Measurements from ENCODE around the gene TMEM81. TPM values are rescaled to one million over a fixed set of nuclear protein-coding genes. Genes with fewer than 3 reads are reported as not detected.

The TMEM81 gene
- polyA plus RNA-seq, 3 donors = 0.17 to 1.5 (median 0.36) TPM

DNA sequence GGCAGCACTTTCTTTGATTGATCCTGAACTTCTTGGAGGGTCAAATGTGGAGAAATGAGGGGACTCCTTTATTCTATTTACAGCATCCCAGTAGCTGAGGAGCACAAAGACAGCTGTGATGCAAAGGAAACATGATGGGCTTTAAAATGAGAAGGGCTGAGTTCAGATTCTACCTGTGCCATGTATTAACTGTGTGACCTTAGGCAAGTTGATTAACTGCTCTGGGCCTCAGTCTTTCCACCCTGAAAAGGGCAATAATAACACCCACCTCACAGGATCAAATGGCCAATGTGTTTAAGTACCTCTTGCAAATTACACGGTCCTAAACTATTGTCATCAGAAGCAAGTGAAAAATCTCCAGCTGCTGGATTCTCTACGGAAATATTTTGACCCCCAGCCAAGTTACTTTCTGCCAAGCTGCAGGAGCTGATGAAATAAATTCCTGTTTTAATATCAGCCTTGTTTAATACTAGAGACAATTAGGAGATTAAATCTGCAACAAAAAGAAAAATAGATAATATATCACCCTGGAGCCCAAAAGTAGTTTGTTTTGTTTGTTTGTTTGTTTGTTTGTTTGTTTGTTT is 15.7 kb downstream of the TMEM81 start:
- Mint-ChIP-seq H3K36me3 (no peaks in the 10 kb centered on the region), H3K27ac (no peak overlapping the region), H3K4me1 (no peaks in the 10 kb centered on the region), H3K4me3 (no peak overlapping the region), H3K27me3 (ENCODE audit: low read depth in 3 of 3) (peaks cover 0 to 3% (median 0%) of the 10 kb centered on the region in 3 donors), H3K9me3 (no peaks in the 10 kb centered on the region)
- Histone ChIP-seq H3K79me2 (ENCODE audit: insufficient read depth, low read length) (no peaks in the 10 kb centered on the region), H3K4me1 (ENCODE audit: control insufficient read depth in 1 of 2, insufficient read depth in 2 of 2, low read length in 2 of 2) (no peaks in the 10 kb centered on the region), H3K9ac (ENCODE audit: insufficient read depth, low read length, poor library complexity, severe bottlenecking) (no peak overlapping the region), H3K36me3 (replicated peaks in 1 of 2; ENCODE audit: control insufficient read depth in 1 of 2, insufficient read depth in 2 of 2, low read length in 2 of 2) (no peaks in the 10 kb centered on the region), H3K9me3 (replicated peaks in 1 of 2; ENCODE audit: control insufficient read depth in 1 of 2, insufficient read depth in 1 of 2, low read length in 2 of 2) (no peaks in the 10 kb centered on the region), H4K20me1 (ENCODE audit: insufficient read depth, low read length) (no peaks in the 10 kb centered on the region), H3K27me3 (ENCODE audit: control insufficient read depth in 2 of 2, insufficient read depth in 2 of 2, low read length in 2 of 2) (no peaks in the 10 kb centered on the region), H3K4me2 (replicated peaks; ENCODE audit: extremely low read depth, low read length, poor library complexity, severe bottlenecking) (no peak overlapping the region), H3K27ac (ENCODE audit: low read depth in 1 of 2, low read length in 2 of 2) (no peak overlapping the region), H2AFZ (ENCODE audit: insufficient read depth, low read depth, low read length, poor library complexity, severe bottlenecking) (no peak overlapping the region), H3K4me3 (replicated peaks in 1 of 3; ENCODE audit: low read depth in 2 of 3, low read length in 3 of 3) (no peak overlapping the region)
- DNase-seq = no peak
- TF ChIP-seq, protein P1, sequence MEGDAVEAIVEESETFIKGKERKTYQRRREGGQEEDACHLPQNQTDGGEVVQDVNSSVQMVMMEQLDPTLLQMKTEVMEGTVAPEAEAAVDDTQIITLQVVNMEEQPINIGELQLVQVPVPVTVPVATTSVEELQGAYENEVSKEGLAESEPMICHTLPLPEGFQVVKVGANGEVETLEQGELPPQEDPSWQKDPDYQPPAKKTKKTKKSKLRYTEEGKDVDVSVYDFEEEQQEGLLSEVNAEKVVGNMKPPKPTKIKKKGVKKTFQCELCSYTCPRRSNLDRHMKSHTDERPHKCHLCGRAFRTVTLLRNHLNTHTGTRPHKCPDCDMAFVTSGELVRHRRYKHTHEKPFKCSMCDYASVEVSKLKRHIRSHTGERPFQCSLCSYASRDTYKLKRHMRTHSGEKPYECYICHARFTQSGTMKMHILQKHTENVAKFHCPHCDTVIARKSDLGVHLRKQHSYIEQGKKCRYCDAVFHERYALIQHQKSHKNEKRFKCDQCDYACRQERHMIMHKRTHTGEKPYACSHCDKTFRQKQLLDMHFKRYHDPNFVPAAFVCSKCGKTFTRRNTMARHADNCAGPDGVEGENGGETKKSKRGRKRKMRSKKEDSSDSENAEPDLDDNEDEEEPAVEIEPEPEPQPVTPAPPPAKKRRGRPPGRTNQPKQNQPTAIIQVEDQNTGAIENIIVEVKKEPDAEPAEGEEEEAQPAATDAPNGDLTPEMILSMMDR (IDR thresholded peaks at IDR 0.05) = no peak
- intact Hi-C loops (cut with micrococcal nuclease) = no loop called here
- 100% methylated on average over 1 of the region's 2 CpGs for WGBS (ENCODE audit: insufficient coverage)

DNA sequence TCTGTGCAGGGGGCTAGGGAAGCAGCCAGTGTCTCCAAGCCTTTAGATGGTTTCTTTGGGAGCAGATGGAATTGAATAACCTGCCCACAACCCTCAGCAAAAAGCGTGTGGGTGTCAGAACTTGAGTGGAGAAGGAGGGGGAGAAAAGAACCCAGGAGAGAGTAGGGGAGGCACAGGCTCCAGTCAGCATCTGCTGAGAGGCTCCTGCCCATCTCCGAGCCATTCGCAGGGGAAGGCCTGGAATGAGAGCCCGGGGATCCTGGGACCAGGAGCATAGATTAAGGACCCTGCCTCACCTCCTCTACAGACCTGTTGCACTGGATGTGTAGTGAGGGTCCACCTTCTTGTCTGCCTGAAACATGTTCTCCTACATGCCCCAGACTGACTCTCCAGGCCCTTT is 16.3 kb downstream of the TMEM81 start:
- Mint-ChIP-seq H3K27me3 (ENCODE audit: low read depth in 3 of 3) (peaks cover 0 to 3% (median 0%) of the 10 kb centered on the region in 3 donors), H3K4me3 (no peak overlapping the region), H3K36me3 (no peaks in the 10 kb centered on the region), H3K9me3 (no peaks in the 10 kb centered on the region), H3K4me1 (no peaks in the 10 kb centered on the region), H3K27ac (no peak overlapping the region)
- Histone ChIP-seq H3K9ac (ENCODE audit: insufficient read depth, low read length, poor library complexity, severe bottlenecking) (no peak overlapping the region), H3K36me3 (replicated peaks in 1 of 2; ENCODE audit: control insufficient read depth in 1 of 2, insufficient read depth in 2 of 2, low read length in 2 of 2) (no peaks in the 10 kb centered on the region), H3K9me3 (replicated peaks in 1 of 2; ENCODE audit: control insufficient read depth in 1 of 2, insufficient read depth in 1 of 2, low read length in 2 of 2) (no peaks in the 10 kb centered on the region), H4K20me1 (ENCODE audit: insufficient read depth, low read length) (no peaks in the 10 kb centered on the region), H3K4me3 (replicated peaks in 1 of 3; ENCODE audit: low read depth in 2 of 3, low read length in 3 of 3) (no peak overlapping the region), H3K4me2 (replicated peaks; ENCODE audit: extremely low read depth, low read length, poor library complexity, severe bottlenecking) (no peak overlapping the region), H3K79me2 (ENCODE audit: insufficient read depth, low read length) (no peaks in the 10 kb centered on the region), H3K4me1 (ENCODE audit: control insufficient read depth in 1 of 2, insufficient read depth in 2 of 2, low read length in 2 of 2) (no peaks in the 10 kb centered on the region), H3K27me3 (ENCODE audit: control insufficient read depth in 2 of 2, insufficient read depth in 2 of 2, low read length in 2 of 2) (no peaks in the 10 kb centered on the region), H3K27ac (ENCODE audit: low read depth in 1 of 2, low read length in 2 of 2) (no peak overlapping the region), H2AFZ (ENCODE audit: insufficient read depth, low read depth, low read length, poor library complexity, severe bottlenecking) (no peak overlapping the region)
- no CpG with 5 or more reads among the region's 4 CpGs for WGBS (ENCODE audit: insufficient coverage)
- intact Hi-C loops (cut with micrococcal nuclease) = no loop called here
- no peak for DNase-seq
- TF ChIP-seq, protein P1 (IDR thresholded peaks at IDR 0.05) = no peak

All from CD14-positive monocyte (primary cell).